GM06990 (cell line): ENCODE results near the gene CNTRL.
A peak's percentile ranks its signal among the peaks of the same experiment; 100 is the strongest.

Experiments
- DNase-seq: peaks from one replicate; pipeline ENCODE4 v3.0.0-alpha.2; 2011; ENCODE audit not compliant: insufficient read length; ENCODE audit errors: extremely low read depth
- H3K27me3 ChIP-seq: replicated peaks from 2 replicates; pipeline ENCODE4 v1.6.0; 2011; ENCODE audit warnings: low read length; ENCODE audit not compliant: control insufficient read depth, insufficient read depth
- H3K36me3 ChIP-seq: 2 replicates; pipeline ENCODE4 v1.5.1; 2011; ENCODE audit warnings: low read length; ENCODE audit not compliant: control insufficient read depth, insufficient read depth
- H3K4me3 ChIP-seq: replicated peaks from 2 replicates; pipeline ENCODE4 v1.5.1; 2011; ENCODE audit warnings: low read depth, mild to moderate bottlenecking, control low read depth, low read length
- TF ChIP-seq, protein P1 (sequence below): IDR thresholded peaks from 2 replicates; pipeline ENCODE4 v1.5.1; 2011; ENCODE audit warnings: low read length, control low read depth, mild to moderate bottlenecking, inconsistent platforms; ENCODE audit not compliant: insufficient read depth, poor library complexity, severe bottlenecking

CNTRL gene

DNA sequence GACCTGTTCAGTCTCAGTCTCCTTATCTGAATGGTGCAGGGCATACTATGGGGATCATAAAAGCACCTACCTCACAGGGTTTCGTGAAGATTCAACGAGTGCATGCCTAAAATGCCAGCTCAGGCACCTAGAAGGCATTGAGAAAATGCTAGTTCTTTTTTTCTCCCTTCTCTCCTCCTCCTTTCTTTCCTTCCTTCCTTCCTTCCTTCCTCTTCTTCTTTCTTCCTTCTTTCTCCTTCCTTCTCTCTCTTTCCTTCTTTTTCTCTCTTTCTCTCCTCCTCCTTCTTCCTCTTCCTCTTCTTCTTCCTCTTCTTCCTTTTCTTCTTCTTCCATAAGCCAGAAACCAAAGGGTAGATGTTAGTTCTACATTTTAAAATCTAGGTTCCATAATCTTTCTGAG is 139.2 kb downstream of the CNTRL start:
- no peak for DNase-seq
- H3K4me3 ChIP-seq = no peak overlapping the region
- no peaks in the 10 kb centered on the region for H3K36me3 ChIP-seq
- TF ChIP-seq, protein P1, sequence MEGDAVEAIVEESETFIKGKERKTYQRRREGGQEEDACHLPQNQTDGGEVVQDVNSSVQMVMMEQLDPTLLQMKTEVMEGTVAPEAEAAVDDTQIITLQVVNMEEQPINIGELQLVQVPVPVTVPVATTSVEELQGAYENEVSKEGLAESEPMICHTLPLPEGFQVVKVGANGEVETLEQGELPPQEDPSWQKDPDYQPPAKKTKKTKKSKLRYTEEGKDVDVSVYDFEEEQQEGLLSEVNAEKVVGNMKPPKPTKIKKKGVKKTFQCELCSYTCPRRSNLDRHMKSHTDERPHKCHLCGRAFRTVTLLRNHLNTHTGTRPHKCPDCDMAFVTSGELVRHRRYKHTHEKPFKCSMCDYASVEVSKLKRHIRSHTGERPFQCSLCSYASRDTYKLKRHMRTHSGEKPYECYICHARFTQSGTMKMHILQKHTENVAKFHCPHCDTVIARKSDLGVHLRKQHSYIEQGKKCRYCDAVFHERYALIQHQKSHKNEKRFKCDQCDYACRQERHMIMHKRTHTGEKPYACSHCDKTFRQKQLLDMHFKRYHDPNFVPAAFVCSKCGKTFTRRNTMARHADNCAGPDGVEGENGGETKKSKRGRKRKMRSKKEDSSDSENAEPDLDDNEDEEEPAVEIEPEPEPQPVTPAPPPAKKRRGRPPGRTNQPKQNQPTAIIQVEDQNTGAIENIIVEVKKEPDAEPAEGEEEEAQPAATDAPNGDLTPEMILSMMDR = no peak
- H3K27me3 ChIP-seq = no peaks in the 10 kb centered on the region

DNA sequence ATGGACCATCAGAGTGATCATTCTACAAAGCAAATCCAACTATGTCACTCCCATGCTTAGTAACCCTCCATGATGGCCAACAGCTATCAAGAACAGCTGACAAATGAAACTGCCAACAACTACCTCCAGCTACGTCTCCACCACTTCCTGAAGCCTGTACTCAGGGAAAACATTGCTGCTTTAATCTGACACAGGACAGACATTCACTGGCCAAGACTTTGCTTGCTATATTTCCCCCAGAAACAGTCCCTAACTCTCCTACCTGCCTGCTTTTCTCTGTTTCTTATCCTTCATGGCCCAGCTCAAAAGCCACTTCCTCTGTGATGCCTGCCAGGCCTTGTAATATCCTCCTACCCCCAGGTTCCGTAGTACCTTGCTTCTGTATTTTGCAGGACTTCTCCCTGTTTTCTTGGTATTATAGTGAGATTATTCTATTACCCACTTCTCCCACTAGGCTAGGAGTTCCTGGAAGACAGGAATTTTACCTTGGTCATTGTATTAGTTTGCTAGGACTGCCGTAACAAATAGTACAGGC is 141.6 kb downstream of the CNTRL start:
- Histone ChIP-seq H3K27me3 (no peaks in the 10 kb centered on the region), H3K4me3 (no peak overlapping the region), H3K36me3 (no peaks in the 10 kb centered on the region)
- no peak for DNase-seq
- TF ChIP-seq, protein P1 = no peak

DNA sequence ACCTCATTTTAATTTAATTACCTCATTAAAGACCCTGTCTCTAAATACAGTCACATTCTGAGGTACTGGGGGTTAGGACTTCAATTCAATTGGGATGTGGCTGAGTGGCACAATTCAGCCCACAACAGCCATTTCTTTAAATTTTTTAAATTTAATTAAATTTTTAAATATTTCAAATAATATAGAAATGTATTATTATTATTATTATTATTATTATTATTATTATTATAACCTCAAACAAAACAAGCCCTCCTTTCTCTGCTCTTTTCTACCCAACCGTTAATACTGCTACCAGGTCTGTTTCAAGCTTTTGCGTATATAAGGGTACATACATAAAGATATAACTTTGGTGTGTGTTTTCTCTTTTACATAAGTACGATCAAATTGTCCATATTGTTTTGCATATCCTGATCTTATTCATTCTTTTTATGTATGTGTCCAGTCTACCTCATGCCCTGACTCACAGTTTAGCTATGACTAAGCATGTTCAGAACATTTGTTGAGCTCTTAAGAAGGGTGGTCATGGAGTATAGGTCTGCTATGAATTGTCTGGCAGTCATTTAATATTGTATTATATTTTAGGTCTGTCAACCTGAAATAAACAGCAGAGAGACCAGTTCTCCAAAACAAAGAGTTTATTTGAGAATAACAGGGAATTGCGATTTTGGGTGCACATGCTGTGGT is 143.0 kb downstream of the CNTRL start:
- peak; percentile 68 for DNase-seq
- H3K27me3 ChIP-seq = no peaks in the 10 kb centered on the region
- H3K36me3 ChIP-seq = no peaks in the 10 kb centered on the region
- TF ChIP-seq, protein P1 = no peak
- H3K4me3 ChIP-seq = no peak overlapping the region

DNA sequence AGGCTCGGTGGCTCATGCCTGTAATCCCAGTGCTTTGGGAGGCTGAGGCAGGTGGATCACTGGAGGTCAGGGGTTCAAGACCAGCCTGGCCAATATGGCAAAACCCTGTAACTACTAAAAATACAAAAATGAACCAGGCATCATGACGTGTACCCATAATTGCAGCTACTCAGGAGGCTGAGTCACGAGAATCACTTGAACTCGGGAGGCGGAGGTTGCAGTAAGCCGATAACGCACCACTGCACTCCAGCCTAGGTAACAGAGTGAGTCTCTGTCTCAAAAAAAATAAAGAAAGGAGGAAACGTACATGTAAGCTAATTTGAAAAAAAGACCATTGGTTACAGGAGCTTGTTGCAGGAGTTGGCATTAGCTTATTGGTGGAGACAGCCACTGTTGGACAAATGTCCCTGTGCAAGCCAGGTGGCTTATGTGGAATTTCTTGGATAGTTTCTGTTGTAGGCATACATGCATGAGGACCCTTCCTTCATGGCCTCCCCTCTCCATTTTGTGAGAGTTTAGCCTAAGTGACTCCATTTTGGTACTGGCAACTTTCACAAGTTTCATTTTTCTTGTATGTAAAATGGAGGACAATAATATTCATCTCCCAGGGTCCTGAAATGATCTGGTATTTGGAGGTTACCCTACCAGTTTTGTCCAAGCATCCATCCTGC is 143.7 kb downstream of the CNTRL start:
- TF ChIP-seq, protein P1 = no peak
- Histone ChIP-seq H3K27me3 (no peaks in the 10 kb centered on the region), H3K4me3 (no peak overlapping the region), H3K36me3 (no peaks in the 10 kb centered on the region)
- no peak for DNase-seq

DNA sequence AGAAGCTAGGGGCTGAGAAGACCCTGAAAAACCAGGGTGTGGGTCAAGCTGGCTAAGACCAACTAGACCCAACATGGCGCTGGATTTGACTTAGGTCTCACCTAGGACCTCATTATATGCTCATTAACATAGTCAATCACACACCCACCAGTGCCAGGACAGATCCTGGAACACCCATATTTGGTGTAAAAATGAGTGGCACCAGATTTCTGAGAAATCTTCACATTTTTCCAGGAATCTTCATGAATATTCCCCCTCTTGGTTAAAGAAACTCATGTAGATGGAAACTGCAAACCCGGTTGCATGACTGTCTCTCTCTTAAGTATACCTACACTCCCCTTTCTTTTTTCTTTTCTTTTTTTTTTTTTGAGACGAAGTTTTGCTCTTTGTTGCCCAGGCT is 144.8 kb downstream of the CNTRL start:
- no peak for DNase-seq
- no peaks in the 10 kb centered on the region for H3K27me3 ChIP-seq
- H3K36me3 ChIP-seq = no peaks in the 10 kb centered on the region
- TF ChIP-seq, protein P1 = no peak
- H3K4me3 ChIP-seq = no peak overlapping the region
